Activated naive CD4-positive, alpha-beta T cell treated with anti-CD3 and anti-CD28 coated beads, Interleukin-2, amount 50 U/mL, for 72 hours (primary cell): ENCODE results near the gene ST6GAL1. TPM values are rescaled to one million over a fixed set of nuclear protein-coding genes. Genes with fewer than 3 reads are reported as not detected.

Source experiments
- ATAC-seq, 2 donors: fragments of 150-1000 bp; cut with Tn5 transposase; 2 replicates each; pipeline ENCODE4 v1.10.0; 2021; ENCODE audit warnings: mild to moderate bottlenecking in 2 of 2, moderate library complexity in 2 of 2
- DNase-seq, 2 donors: peaks; one replicate each; pipeline ENCODE4 v3.0.0; 2021 to 2022; ENCODE audit warnings: low spot score in 2 of 2
- H3K27ac Mint-ChIP-seq, 2 donors: one replicate each; pipeline ENCODE4 v1.8.0; 2022; ENCODE audit warnings: mild to moderate bottlenecking in 2 of 2, mixed read lengths in 2 of 2
- H3K36me3 Mint-ChIP-seq, 2 donors: one replicate each; pipeline ENCODE4 v1.8.0; 2022; ENCODE audit warnings: mixed read lengths in 2 of 2
- H3K9me3 Mint-ChIP-seq, 2 donors: one replicate each; pipeline ENCODE4 v1.8.0; 2022; ENCODE audit warnings: mixed read lengths in 2 of 2
- total RNA-seq, 2 donors: library from RNA; stranded (reverse); gene quantifications; one replicate each; pipeline ENCODE4 v1.2.3, GENCODE V29; 2022

Gene ST6GAL1
- total RNA-seq, 2 donors from 2014 or later, result 32.0 to 96.6 TPM

DNA sequence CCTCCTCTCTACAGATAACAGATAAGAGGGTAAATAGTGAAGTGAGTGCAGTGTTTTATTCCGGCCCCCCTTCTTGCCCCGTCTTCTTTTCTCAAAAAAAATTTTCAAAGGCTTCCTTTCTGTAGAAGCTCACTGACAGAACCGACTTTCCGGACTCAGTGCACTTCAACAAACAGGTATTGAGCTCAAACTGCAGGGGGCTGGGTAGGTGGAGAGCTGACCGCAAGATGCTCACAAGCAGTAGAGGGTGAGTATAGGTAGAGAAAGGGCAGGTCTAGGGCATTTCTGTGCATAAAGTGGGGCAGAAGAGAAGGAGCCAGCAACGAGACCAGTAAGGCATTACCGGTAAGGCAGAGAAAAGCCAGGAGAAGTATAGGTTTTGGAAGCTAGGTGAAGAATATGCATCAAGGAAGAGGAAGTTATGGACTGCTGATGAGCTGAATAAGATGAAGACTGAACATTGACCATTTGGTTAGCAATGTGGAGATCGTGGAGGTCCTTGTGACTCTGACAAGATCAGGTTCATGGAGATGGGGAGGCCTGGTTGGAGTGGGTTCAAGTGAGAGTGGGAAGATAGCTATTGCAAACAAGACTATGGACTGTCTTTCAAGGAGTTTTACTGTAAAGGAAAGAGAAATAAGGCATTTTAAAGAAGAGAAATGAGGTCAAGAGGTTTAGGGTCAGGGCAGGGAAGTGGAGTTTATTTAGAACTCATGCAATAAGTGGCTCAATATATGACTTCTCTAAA lies 97.4 kb downstream of the ST6GAL1 start:
- Mint-ChIP-seq H3K36me3 (peaks cover 35 to 52% of the 10 kb centered on the region in 2 donors), H3K27ac (peak overlapping the region; percentile 88 to 93), H3K9me3 (peaks cover 11 to 14% of the 10 kb centered on the region in 2 donors)
- DNase-seq, result peak in 1 of 2 donors; percentile 42
- ATAC-seq, result peak; percentile 24 to 57

DNA sequence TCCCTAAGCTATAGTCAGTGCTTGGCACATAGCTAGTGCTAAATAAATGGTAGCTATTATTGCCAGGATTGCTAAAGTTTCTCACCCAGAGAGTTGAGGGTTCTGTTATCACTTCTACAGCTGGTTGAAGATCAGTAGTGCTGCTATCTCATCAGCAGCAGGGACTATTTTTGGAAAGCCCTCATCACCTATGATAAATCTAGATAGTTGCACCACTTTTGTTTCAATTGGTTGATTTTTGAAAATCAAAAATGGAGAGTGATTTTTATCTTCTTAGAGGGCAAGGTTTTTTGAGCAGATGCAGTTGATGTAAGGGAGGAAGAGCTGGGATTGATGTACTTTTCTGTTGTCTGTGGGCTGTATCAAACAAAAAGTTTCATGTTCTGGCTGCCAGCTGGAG lies 101.6 kb downstream of the ST6GAL1 start:
- H3K36me3 Mint-ChIP-seq, result peaks cover 47 to 81% of the 10 kb centered on the region in 2 donors
- H3K9me3 Mint-ChIP-seq, result peaks cover 14 to 32% of the 10 kb centered on the region in 2 donors
- ATAC-seq (no peak), DNase-seq (no peak)
- peak overlapping the region; percentile 1 to 81 for H3K27ac Mint-ChIP-seq

DNA sequence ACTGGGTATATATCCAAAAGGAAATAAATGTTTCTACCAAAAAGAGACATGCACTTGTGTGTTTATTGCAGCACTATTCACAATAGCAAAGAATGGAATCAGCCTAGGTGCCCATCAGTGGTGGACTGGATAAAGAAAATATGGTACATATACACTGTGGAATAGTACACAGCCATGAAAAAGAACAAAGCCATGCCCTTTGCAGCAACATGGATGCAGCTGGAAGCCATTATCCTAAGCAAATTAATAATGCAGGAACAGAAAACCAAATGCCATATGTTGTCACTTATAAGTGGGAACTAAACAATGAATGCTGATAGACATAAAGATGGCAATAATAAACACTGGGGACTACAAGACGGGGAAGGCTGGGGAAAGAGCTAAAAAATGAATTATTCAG lies 106.1 kb downstream of the ST6GAL1 start:
- no peak for DNase-seq
- Mint-ChIP-seq H3K36me3 (peaks cover 49 to 73% of the 10 kb centered on the region in 2 donors), H3K9me3 (peaks cover 18 to 34% of the 10 kb centered on the region in 2 donors), H3K27ac (no peak overlapping the region)
- no peak for ATAC-seq

DNA sequence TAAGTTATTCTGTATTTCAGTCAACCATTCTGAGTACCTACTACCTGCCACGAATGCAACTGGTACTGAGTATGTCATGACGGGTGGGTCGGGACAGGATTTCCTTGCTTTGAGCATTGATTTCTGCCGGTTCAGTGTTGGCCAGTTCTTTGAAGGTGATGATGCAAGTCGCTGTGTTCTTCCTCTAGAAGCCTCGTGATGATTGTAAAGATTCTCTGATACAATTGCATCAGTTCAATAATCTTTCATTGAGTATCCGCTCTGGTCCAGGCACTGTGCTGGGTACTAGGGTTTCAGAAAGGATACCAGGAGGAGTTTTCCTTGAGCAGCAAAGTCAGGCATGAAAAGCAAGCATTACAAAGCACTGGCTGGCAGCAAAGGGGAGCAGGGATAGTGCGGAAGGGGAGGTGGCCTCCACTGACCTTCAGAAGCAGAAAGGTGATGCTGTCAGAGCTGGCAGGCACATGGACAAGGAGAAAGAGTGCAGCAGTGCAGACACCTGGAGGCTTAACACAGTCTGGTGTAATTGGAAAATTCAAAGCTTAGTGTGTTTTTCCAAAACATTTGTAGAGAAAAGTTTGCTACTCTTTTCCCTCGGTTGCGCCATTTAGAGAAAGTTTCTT lies 108.9 kb downstream of the ST6GAL1 start:
- Mint-ChIP-seq H3K36me3 (peaks cover 52 to 80% of the 10 kb centered on the region in 2 donors), H3K27ac (peak overlapping the region; percentile 96 to 98), H3K9me3 (peaks cover 17 to 20% of the 10 kb centered on the region in 2 donors)
- no peak for ATAC-seq
- no peak for DNase-seq

DNA sequence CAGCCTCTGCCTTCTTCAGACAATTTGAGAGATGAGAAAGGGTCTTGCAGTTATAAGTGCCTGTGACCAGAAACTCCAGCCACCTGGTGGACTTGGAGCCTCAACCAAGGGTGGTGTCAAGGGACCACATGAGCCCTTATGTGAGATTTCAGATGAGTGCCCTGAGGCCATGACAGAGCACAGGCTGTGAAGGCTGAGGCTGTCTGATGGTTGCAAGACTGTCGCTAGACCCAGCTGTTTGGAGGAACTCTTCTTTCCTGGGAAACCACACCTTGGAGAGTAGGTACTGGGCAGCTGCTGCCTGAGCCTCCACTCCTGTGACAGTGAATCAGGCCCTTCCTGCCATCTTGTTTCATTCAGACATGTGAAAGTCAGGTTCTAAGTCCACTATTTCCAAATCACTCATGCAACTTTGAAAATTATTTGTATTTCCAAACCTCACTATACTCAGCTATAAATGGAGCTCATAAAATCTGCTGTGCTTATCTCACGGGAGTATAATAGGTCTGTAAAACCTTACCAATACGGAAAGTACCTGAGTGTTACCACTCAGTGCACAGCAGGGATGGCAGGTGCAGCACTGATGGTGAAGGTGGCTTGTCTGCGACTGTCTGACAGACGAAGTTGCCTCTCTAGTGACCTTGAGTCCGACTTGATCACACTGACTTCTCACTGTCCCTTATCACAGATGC lies 109.5 kb downstream of the ST6GAL1 start:
- DNase-seq, result no peak
- H3K36me3 Mint-ChIP-seq, result peaks cover 46 to 79% of the 10 kb centered on the region in 2 donors
- ATAC-seq, result no peak
- peaks cover 14 to 17% of the 10 kb centered on the region in 2 donors for H3K9me3 Mint-ChIP-seq
- peak overlapping the region; percentile 96 to 98 for H3K27ac Mint-ChIP-seq

DNA sequence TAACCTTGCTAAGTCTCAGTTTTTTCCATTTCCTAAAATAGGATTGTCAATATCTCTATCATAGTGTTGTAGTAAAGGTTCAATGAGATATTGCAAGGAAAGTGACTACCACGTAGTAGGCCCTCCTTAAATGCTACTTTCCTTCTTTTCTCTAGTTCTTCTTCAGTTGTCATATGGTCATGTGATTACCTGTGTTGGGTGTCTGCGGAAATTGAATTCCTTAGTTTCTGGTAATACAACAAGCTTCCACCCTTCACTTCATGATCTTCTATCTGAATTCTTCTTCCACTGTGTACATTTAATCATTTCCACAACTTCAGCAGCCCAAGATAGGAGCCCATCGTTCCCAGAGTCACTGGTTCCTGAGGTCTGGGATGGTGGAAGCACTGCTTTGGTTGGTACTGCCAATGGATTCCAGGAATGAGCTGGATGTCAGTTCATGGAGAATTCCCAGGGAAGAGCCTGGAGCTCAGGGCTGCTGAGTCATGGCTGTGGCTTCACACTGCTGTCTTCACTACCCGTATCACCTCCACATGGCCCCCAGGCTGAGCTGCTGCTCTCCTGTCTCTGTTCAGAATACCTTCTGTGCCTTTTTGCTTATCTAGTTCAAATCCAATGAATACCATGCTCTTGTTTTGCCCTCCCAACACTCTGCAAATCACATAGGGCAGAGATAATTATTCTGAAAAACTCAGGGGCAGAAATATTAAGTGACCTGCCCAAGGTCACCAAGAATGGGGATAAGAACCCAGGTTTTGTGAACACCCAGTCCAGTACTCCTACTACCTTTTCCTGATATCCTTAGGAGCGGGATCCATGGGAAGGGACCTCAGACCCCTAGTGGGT lies 110.4 kb downstream of the ST6GAL1 start:
- DNase-seq (no peak), ATAC-seq (no peak)
- H3K36me3 Mint-ChIP-seq, result peaks cover 47 to 79% of the 10 kb centered on the region in 2 donors
- H3K9me3 Mint-ChIP-seq, result peaks cover 9 to 14% of the 10 kb centered on the region in 2 donors
- H3K27ac Mint-ChIP-seq, result peak overlapping the region; percentile 96 to 98

DNA sequence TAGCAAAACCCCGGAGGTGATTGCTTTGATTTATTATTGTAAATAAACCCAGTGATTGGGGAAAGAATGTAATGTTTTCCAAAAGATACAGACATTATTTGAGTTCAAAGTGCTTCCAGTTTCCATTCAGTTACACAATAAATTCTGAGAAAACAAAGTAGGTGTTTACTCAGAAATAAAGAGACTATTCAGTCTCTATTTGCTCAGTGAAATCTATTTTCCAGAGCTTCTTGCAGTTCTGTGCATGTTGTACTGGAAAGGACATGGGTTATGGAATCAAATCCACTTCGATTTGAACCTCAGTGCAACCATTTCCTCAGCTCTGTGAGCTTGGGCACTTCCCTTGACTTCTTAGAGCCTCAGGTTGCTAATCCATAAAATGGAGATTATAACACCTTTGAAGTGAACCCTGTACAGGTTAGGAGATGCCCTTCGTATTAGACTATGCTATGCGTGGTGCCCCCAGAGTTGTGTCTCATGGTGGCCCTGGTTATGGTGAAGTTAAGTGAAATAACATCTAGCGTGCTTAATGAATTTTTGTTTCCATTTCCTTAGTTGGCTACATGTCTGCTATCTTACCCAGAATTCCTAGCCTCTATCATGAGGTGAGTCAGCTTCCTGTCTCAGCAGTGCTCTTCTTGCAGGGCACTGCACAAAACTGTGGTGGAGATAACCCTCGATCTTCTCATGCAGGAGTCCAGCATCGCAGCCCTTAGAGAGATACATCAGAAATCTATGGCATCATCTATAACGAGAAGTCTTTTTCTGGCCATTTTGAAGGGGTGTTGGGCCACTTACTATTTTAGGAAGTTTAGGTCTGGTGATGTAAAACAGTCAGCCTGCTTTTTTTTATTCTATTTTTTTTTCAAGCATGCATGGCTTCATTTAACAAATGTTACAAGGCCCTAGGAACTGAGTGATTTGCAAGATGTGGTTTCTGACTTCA lies 111.3 kb downstream of the ST6GAL1 start:
- Mint-ChIP-seq H3K36me3 (peaks cover 55 to 84% of the 10 kb centered on the region in 2 donors), H3K27ac (peak overlapping the region; percentile 96 to 98), H3K9me3 (peaks cover 13 to 14% of the 10 kb centered on the region in 2 donors)
- peak; percentile 86 to 96 for ATAC-seq
- no peak for DNase-seq

DNA sequence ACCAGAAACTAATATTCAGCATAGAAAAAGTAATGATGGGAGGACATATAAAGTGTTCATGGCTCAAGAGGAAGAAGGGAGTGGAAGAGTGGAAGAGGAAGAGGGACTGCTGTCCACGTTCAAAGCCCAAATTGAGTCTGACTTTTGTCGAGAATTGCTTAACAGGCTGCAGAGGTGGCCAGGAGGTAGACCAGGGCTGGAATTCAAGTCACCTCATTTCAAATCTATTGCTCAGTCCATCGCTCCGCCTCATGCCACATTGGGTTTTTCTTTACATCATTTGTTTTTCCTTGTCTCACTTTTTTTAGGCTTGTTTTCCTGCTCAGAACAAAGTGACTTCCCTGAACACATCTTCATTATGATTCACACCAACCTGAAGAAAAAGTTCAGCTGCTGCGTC lies 112.0 kb downstream of the ST6GAL1 start:
- Mint-ChIP-seq H3K9me3 (peaks cover 13 to 14% of the 10 kb centered on the region in 2 donors), H3K27ac (peak overlapping the region; percentile 96 to 98), H3K36me3 (peaks cover 55 to 89% of the 10 kb centered on the region in 2 donors)
- DNase-seq (no peak), ATAC-seq (peak in 1 of 2 donors; percentile 14)

DNA sequence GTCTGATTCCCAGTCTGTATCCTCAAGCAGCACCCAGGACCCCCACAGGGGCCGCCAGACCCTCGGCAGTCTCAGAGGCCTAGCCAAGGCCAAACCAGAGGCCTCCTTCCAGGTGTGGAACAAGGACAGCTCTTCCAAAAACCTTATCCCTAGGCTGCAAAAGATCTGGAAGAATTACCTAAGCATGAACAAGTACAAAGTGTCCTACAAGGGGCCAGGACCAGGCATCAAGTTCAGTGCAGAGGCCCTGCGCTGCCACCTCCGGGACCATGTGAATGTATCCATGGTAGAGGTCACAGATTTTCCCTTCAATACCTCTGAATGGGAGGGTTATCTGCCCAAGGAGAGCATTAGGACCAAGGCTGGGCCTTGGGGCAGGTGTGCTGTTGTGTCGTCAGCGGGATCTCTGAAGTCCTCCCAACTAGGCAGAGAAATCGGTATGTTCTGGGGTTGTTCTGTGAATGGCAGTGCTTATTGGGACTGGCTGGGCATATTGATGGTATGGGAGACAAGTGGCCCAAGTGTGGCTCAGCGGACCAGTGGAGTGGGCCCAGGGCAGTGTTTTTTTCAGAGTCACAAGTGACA lies 112.6 kb downstream of the ST6GAL1 start:
- ATAC-seq (no peak), DNase-seq (no peak)
- Mint-ChIP-seq H3K36me3 (peaks cover 55 to 95% of the 10 kb centered on the region in 2 donors), H3K27ac (peak overlapping the region; percentile 91 to 96), H3K9me3 (peaks cover 13 to 14% of the 10 kb centered on the region in 2 donors)

DNA sequence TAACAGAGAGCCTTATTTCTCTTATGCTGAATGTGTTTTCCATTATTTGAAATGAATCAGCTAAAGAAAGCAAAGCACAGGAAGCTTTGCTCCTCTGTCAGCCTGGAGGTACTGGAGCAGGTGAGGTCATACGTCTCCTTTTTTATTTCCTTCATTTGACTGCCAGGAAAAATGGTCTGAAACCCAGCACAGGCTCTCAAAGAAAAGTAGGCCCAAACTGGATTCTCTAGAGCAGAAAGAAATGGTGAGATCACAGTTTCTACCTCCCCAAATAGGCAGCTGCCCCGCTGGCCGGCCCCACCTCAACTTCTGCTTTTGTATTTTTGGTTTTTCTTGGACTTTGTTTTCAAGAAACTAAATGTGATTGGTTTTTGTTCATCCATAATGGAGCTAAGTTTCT lies 113.9 kb downstream of the ST6GAL1 start:
- Mint-ChIP-seq H3K9me3 (peaks cover 16 to 19% of the 10 kb centered on the region in 2 donors), H3K36me3 (peaks cover 57 to 96% of the 10 kb centered on the region in 2 donors), H3K27ac (peak overlapping the region; percentile 95 to 96)
- DNase-seq (no peak), ATAC-seq (peak in 1 of 2 donors; percentile 10)

DNA sequence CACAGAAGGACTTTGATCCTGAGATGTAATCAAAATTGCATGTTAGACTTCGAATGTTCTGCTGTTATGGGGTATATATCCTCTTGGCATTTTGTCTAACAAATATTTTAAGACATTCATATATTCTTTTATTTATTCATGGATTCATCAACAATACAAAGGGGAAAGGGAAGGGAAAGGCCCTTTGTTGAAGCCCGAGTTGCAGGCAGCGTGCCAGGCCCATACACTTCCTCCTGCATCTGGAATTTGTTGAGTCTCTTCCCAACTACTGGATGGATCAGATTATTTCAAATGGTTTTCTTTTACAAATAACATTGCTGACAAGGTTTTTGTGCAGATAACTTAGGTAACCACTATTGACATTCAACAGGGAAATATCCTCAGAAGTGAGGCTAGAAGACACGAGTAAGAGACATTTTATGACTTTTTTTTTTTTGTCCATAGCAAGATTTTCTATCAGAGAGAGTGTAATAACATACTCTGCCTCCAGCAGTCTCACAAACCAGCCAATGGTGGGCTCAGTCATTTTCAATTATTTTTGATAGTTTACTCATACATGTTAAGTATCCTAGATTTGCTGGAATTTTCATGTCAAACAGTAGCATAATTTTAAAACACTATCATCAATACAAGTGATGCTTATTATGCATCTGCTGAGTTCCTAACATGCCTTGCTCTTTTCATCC lies 114.7 kb downstream of the ST6GAL1 start:
- Mint-ChIP-seq H3K27ac (peak overlapping the region; percentile 92 to 96), H3K9me3 (peaks cover 14 to 17% of the 10 kb centered on the region in 2 donors), H3K36me3 (peaks cover 57 to 96% of the 10 kb centered on the region in 2 donors)
- no peak for DNase-seq
- ATAC-seq, result no peak

DNA sequence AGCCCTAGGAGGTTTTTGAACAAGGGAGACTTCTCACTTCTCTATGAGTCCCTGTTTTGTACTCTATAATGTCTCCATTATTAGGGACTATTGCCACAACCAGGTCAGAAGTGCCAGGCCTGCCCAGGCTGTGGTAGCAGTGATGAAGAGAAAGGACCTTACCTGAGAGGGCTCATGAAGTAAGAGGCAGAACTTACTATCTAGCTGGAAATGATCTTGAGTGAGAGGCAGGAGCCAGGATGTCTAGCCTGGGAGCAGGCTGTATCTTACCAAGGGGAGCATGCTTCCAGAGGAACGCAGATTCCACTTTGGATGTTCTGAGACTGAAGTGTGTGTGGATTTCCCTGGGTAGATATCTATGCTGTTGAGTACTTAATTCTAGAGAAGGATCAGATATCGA lies 115.7 kb downstream of the ST6GAL1 start:
- H3K36me3 Mint-ChIP-seq, result peaks cover 54 to 96% of the 10 kb centered on the region in 2 donors
- ATAC-seq (no peak), DNase-seq (no peak)
- peak overlapping the region; percentile 6 to 78 for H3K27ac Mint-ChIP-seq
- H3K9me3 Mint-ChIP-seq, result peaks cover 8 to 13% of the 10 kb centered on the region in 2 donors

DNA sequence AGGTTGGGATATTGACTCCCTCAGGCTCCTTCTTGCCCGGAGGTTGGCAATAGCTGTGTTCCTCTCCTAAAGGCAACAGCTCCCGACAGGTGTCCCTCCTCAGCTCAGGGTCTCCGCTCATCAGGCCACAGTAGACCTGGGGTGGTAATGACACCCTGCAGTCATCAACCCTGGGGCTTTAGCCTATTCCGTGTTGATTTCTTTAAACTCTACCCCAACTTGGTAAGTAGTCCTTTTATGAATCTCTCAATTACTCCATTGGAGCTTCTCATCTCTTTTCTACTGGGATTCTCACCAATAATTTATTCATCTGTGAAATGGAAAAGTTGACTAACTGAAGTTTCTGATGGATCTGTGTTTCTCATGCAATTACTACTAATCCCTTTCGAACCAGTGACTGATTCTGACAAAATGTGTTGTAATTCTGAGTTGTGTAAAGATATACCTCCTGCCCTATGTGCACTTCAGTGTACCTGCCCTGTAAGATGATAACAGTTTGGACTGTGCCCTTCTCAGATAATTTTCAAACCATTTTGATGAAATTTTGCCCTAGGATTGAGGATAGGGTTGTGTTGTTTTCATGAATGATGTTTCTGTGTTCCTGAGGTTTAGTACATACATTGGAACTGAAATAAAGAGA lies 119.3 kb downstream of the ST6GAL1 start:
- H3K27ac Mint-ChIP-seq, result peak overlapping the region; percentile 33 to 58
- peaks cover 12 to 18% of the 10 kb centered on the region in 2 donors for H3K9me3 Mint-ChIP-seq
- ATAC-seq, result peak; percentile 76 to 78
- no peak for DNase-seq
- peaks cover 61 to 96% of the 10 kb centered on the region in 2 donors for H3K36me3 Mint-ChIP-seq

DNA sequence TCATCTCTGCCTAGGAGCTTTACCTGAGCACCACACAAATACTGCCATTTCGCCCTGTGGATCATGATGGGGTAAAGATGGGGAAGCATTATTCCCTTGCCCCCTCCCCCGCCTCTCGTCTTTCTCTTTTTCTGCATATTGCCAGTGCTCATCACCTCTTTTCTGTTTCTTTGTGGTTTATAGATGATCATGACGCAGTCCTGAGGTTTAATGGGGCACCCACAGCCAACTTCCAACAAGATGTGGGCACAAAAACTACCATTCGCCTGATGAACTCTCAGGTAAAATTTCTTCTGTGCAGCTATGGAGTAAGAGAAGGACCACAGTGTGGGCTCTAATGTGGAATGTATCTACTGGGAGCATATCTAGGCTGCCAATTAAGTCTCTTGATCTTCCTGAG lies 120.7 kb downstream of the ST6GAL1 start:
- Mint-ChIP-seq H3K36me3 (peaks cover 71 to 97% of the 10 kb centered on the region in 2 donors), H3K27ac (peak overlapping the region; percentile 17 to 33), H3K9me3 (peaks cover 21 to 32% of the 10 kb centered on the region in 2 donors)
- ATAC-seq (no peak), DNase-seq (no peak)
